Thymus (tissue), 11 donors: Measurements from ENCODE around the gene IDI2. TPM values are rescaled to one million over a fixed set of nuclear protein-coding genes. Genes with fewer than 3 reads are reported as not detected.
"Not testable (repeated sequence)": the region's sequence is repeated elsewhere in the genome, so short reads cannot be mapped to it uniquely, and the experiment has no call there.

ENCODE experiments used
- DNase-seq, 9 donors: peaks; one replicate each; pipeline ENCODE4 v3.0.0-alpha.2; 2013; ENCODE audit warnings: low spot score in 9 of 9, low read depth in 6 of 9, missing footprints in 1 of 9
- H3K27ac ChIP-seq, 2 donors: one replicate each; pipeline ENCODE4 v1.5.1; 2013; ENCODE audit warnings: control low read depth in 1 of 2, low read depth in 1 of 2, low read length in 1 of 2, mild to moderate bottlenecking in 1 of 2, moderate library complexity in 1 of 2
- H3K27me3 ChIP-seq, 2 donors: one replicate each; pipeline ENCODE4 v1.5.1; 2013; ENCODE audit warnings: low read length in 1 of 2; ENCODE audit not compliant: control insufficient read depth in 2 of 2, insufficient read depth in 1 of 2
- H3K36me3 ChIP-seq, 2 donors: one replicate each; pipeline ENCODE4 v1.5.1; 2013; ENCODE audit warnings: low read length in 1 of 2, mild to moderate bottlenecking in 1 of 2, moderate library complexity in 1 of 2; ENCODE audit not compliant: control insufficient read depth in 2 of 2, insufficient read depth in 2 of 2
- H3K4me1 ChIP-seq, 2 donors: one replicate each; pipeline ENCODE4 v1.5.1; 2013; ENCODE audit warnings: low read length in 2 of 2; ENCODE audit not compliant: control insufficient read depth in 2 of 2, insufficient read depth in 2 of 2
- H3K4me3 ChIP-seq, 2 donors: one replicate each; pipeline ENCODE4 v1.5.1; 2013; ENCODE audit warnings: low read length in 2 of 2, control low read depth in 1 of 2, mild to moderate bottlenecking in 1 of 2
- H3K9me3 ChIP-seq, 2 donors: one replicate each; pipeline ENCODE4 v1.5.1; 2013; ENCODE audit warnings: low read length in 1 of 2, mild to moderate bottlenecking in 1 of 2; ENCODE audit not compliant: control insufficient read depth in 2 of 2, insufficient read depth in 1 of 2
- WGBS: extraction: QIAGEN DNeasy Blood & Tissue Kit; methylation state at CpG from one replicate; pipeline ENCODE4 v1.1.7; 2013; 5-methylcytosine and 5-hydroxymethylcytosine counted together
- polyA plus RNA-seq: library from polyadenylated mRNA; stranded (reverse); fragments of 200-250 nt; gene quantifications from one replicate; pipeline ENCODE4 v1.2.3, GENCODE V29; 2013
- total RNA-seq: library from RNA; stranded (reverse); fragments of 120-200 nt; gene quantifications from one replicate; pipeline ENCODE4 v1.2.4, GENCODE V29; 2013
- donor health status: healthy.

IDI2 gene
- total and polyA plus RNA-seq, 2 donors = 0.14 TPM; not detected in 1

DNA sequence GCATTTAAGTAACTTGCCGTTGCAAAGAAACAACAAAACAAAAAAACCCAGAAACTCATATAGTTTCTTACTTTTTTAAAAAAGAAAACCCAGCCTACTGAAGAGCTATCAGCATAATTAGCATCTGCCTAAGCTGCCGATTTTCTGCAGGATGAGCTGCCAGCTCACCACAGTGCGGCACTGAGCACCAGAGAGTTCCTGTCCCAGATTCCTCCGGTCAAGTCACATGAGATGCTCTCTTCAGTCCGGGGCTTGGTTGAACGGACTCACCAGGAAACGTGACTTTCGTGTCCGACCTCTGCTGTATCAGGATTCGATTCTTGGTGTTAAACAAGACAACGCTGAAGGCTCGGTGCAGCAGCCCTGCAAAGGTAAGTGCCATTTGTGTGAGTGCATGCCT lies 3.2 kb downstream of the IDI2 start:
- Histone ChIP-seq H3K4me1 (no peaks in the 10 kb centered on the region), H3K9me3 (no peaks in the 10 kb centered on the region), H3K27me3 (no peaks in the 10 kb centered on the region), H3K27ac (no peak overlapping the region), H3K4me3 (no peak overlapping the region), H3K36me3 (peaks cover 11 to 18% of the 10 kb centered on the region in 2 donors)
- 94% methylated on average over 12 of the region's 12 CpGs for WGBS
- no peak for DNase-seq

DNA sequence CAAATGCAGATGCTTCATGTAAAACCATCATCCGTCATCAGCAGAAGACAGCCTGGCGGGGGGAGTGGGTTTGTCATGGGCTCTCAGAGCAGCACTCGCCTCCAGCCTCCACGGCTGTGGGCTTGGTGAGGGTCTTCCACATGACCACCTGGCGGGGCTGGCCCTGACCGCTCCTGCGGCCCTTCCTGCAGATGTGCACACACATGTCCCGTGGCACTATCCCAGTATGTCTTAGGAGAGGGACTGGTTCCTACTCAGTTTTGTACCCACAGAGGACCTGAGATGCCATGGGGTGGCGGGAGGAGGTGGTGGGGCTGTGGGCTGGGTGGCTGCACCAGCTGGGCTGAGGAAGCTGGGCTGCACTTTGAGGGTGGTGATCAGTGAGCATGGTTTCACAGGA lies 4.7 kb downstream of the IDI2 start:
- Histone ChIP-seq H3K4me1 (no peaks in the 10 kb centered on the region), H3K27me3 (no peaks in the 10 kb centered on the region), H3K27ac (no peak overlapping the region), H3K36me3 (peaks cover 22 to 32% of the 10 kb centered on the region in 2 donors), H3K9me3 (no peaks in the 10 kb centered on the region), H3K4me3 (no peak overlapping the region)
- WGBS = 98% methylated on average over 9 of the region's 9 CpGs
- DNase-seq = no peak

DNA sequence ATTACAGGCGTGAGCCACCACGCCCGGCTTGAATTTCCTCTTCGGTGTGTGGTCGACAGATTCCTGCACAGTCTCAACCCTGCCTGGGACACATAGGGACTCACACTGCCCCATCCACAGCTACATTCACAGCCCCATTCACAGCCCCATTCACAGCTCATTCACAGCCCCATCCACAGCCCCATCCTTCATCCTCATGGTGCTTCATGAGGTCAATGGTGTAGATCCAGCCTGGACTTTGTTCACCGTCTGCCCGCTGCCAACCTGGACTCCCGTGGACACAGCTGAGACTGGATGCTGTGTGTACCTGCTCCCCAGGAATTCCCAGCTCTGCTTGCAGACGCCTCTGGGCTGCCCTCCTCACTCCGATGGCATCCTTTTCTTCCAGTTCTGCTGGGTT lies 5.2 kb downstream of the IDI2 start:
- H3K27me3 ChIP-seq = no peaks in the 10 kb centered on the region
- peaks cover 27 to 36% of the 10 kb centered on the region in 2 donors for H3K36me3 ChIP-seq
- no peaks in the 10 kb centered on the region for H3K9me3 ChIP-seq
- 99% methylated on average over 10 of the region's 10 CpGs for WGBS
- DNase-seq = no peak
- no peaks in the 10 kb centered on the region for H3K4me1 ChIP-seq
- no peak overlapping the region for H3K27ac ChIP-seq
- H3K4me3 ChIP-seq = no peak overlapping the region

DNA sequence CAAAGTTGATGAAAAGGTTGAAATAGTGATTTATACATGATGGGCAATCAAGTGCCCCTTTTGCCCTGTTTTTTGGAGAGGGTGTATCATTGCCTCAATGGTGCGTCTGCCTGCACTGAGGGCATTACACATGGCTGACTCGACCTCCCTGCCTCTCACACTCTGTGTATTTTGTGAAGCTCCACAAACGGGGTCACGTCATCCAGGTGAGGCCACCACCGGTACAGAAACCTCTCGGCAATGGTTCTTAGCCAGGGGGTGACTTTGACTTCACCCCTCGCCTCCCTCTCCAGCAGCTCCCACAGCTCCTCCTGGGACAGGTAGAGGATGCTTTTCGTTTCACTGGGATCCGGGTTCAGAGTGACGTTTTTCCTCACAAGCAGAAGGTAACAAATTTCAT lies 6.3 kb downstream of the IDI2 start:
- no peak overlapping the region for H3K4me3 ChIP-seq
- H3K36me3 ChIP-seq = peaks cover 28 to 42% of the 10 kb centered on the region in 2 donors
- no peak overlapping the region for H3K27ac ChIP-seq
- no peaks in the 10 kb centered on the region for H3K4me1 ChIP-seq
- no peaks in the 10 kb centered on the region for H3K27me3 ChIP-seq
- 98% methylated on average over 10 of the region's 10 CpGs for WGBS
- H3K9me3 ChIP-seq = no peaks in the 10 kb centered on the region
- no peak for DNase-seq

DNA sequence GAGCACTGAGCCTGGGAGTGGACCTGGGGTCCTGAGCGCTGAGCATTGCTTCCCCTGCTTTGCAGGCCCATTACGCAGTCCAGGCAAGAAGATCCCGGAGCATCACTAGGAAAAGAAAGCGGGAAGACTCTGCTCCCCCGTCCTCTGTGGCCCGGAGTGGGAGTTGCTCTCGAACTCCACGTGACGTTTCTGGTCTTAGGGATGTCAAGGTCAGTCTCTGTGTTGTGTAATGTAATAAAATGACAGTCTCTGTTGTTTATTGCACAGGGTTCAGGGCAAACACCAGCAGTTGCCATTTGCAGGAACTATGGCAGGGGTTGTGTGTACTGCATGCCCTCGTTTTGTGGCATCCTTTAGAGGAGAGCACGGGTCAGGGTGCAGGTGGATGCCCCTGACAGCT lies 10.0 kb downstream of the IDI2 start:
- Histone ChIP-seq H3K27me3 (no peaks in the 10 kb centered on the region), H3K36me3 (peaks cover 47 to 71% of the 10 kb centered on the region in 2 donors), H3K9me3 (no peaks in the 10 kb centered on the region), H3K4me3 (no peak overlapping the region), H3K4me1 (no peaks in the 10 kb centered on the region), H3K27ac (no peak overlapping the region)
- DNase-seq = no peak
- 98% methylated on average over 11 of the region's 11 CpGs for WGBS

DNA sequence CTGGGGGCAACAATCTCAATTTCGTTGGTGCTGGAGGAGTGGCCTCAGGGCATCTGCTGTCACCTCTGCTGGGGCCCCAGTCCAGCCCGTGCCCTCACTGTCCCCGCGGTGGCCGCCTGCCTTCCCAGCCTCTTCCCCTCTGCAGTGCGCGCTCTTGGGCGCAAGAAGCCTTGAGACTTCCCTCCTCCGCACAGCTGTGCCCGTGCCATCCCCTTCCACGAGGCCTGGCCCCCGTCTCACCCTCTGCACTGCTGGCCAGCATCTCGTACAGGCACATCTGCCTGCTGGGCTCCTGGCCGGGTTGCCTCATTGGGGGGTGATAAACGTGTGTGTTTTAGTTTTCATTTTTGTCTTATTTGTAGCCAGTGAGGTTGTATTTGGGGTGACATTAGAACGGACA lies 14.0 kb downstream of the IDI2 start:
- no peaks in the 10 kb centered on the region for H3K27me3 ChIP-seq
- DNase-seq = no peak
- H3K9me3 ChIP-seq = no peaks in the 10 kb centered on the region
- H3K36me3 ChIP-seq = peaks cover 62 to 81% of the 10 kb centered on the region in 2 donors
- H3K4me1 ChIP-seq = no peaks in the 10 kb centered on the region
- no peak overlapping the region for H3K4me3 ChIP-seq
- 99% methylated on average over 16 of the region's 16 CpGs for WGBS
- H3K27ac ChIP-seq = no peak overlapping the region

DNA sequence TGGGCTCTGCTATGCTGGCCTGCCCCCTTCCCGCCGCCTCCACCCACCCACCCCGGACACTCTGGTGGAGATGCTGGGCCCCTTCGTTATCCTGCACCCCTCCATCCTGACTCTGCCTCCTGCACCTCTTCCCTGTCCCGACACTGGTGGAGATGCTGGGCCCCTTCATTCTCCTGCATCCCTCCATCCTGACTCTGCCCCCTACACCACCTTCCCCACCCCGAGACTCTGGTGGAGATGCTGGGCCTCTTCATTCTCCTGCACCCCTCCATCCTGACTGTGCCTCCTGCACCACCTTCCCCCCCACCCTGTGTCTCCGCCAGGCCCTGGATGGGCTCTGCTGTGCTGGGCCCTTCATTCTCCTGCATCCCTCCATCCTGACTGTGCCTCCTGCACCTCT lies 15.0 kb downstream of the IDI2 start:
- no peaks in the 10 kb centered on the region for H3K27me3 ChIP-seq
- H3K36me3 ChIP-seq = peaks cover 63 to 79% of the 10 kb centered on the region in 2 donors
- no peaks in the 10 kb centered on the region for H3K9me3 ChIP-seq
- no peak for DNase-seq
- H3K4me3 ChIP-seq = no peak overlapping the region
- H3K4me1 ChIP-seq = no peaks in the 10 kb centered on the region
- 94% methylated on average over 7 of the region's 7 CpGs for WGBS
- H3K27ac ChIP-seq = no peak overlapping the region

DNA sequence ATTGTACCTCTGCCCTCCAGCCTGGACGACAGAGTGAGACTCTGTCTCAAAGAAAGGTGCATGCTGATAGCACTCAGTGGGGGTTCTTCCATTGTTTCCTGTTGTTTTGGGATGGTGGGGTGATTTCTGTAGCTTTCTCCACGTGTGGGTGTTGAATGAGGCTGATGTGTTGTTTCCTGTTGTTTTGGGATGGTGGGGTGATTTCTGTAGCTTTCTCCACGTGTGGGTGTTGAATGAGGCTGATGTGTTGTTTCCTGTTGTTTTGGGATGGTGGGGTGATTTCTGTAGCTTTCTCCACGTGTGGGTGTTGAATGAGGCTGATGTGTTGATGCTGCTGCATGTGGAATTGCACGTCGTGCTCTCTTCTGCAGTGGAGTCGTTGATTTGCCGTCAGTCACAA lies 15.7 kb downstream of the IDI2 start:
- not testable (repeated sequence) for H3K4me1 ChIP-seq, H3K27ac ChIP-seq, H3K4me3 ChIP-seq, H3K27me3 ChIP-seq, H3K9me3 ChIP-seq, DNase-seq
- 90% methylated on average over 7 of the region's 8 CpGs for WGBS
- H3K36me3 ChIP-seq = peaks cover 65 to 82% of the 10 kb centered on the region in 2 donors

DNA sequence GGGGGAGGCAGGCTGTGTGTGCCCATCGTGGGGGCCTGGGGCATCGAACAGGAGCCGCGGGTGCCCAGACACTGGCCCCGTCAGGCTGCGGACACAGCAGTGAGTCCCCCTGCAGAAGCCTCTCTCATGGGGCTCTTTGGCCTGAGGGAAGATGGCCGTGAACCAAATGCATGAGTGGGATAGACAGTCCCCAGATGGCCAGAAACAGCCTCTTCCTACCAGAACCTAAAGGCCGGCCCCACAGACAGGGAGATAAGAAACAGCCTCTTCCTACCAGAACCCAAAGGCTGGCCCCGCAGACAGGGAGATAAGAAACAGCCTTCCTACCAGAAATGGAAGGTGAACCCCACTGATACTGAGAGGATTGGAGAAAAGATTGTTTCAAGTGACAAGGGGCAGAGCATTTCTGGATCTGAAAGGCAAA lies 16.6 kb downstream of the IDI2 start:
- Histone ChIP-seq H3K36me3 (peaks cover 74 to 83% of the 10 kb centered on the region in 2 donors), H3K27me3 (no peaks in the 10 kb centered on the region), H3K9me3 (no peaks in the 10 kb centered on the region), H3K27ac (no peak overlapping the region), H3K4me1 (no peaks in the 10 kb centered on the region), H3K4me3 (no peak overlapping the region)
- DNase-seq = no peak
- 98% methylated on average over 9 of the region's 9 CpGs for WGBS

DNA sequence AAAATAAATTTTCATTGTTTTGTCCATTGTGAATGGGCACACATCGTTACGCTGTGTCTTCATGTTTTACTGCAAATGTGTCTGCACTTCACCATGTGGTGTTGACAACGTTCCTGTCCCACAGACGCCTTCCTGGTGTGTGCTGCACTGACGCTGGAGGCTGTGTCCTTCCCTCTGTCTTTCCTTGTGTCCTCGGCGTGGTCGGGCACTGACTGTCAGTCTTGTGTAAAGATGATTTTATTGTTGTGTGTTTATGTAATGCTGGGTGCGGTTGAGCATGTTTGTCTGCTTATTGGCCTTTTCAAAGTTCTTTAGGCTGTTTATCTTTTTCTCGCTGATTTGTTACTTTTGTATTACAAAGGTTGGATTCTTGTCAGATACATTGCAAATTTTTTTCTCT lies 18.1 kb downstream of the IDI2 start:
- Histone ChIP-seq H3K36me3 (peaks cover 77 to 87% of the 10 kb centered on the region in 2 donors), H3K9me3 (no peaks in the 10 kb centered on the region), H3K27me3 (no peaks in the 10 kb centered on the region), H3K4me3 (no peak overlapping the region), H3K4me1 (no peaks in the 10 kb centered on the region), H3K27ac (no peak overlapping the region)
- WGBS = 93% methylated on average over 10 of the region's 10 CpGs
- no peak for DNase-seq
